GM12865 (cell line): ENCODE results near the gene GOLGA6L7.
"Not testable (repeated sequence)": the region's sequence is repeated elsewhere in the genome, so short reads cannot be mapped to it uniquely, and the experiment has no call there.

ENCODE experiments used
- DNase-seq: peaks from one replicate; pipeline ENCODE4 v3.0.0; 2010; ENCODE audit warnings: low read depth
- H3K4me3 ChIP-seq: 2 replicates; pipeline ENCODE4 v1.5.1; 2011; ENCODE audit warnings: mild to moderate bottlenecking, low read depth, low read length, control low read depth
- TF ChIP-seq, protein P1 (sequence below): IDR thresholded peaks from 2 replicates; pipeline ENCODE4 v1.5.1; 2011; ENCODE audit warnings: low read length, control low read depth, low read depth, inconsistent platforms; ENCODE audit not compliant: insufficient read depth; ENCODE audit errors: missing control alignments

GOLGA6L7 gene

GRCh38 chr15:28892789-28893610 lies 44.6 kb upstream of the GOLGA6L7 start:
- no peak for DNase-seq
- TF ChIP-seq, protein P1, sequence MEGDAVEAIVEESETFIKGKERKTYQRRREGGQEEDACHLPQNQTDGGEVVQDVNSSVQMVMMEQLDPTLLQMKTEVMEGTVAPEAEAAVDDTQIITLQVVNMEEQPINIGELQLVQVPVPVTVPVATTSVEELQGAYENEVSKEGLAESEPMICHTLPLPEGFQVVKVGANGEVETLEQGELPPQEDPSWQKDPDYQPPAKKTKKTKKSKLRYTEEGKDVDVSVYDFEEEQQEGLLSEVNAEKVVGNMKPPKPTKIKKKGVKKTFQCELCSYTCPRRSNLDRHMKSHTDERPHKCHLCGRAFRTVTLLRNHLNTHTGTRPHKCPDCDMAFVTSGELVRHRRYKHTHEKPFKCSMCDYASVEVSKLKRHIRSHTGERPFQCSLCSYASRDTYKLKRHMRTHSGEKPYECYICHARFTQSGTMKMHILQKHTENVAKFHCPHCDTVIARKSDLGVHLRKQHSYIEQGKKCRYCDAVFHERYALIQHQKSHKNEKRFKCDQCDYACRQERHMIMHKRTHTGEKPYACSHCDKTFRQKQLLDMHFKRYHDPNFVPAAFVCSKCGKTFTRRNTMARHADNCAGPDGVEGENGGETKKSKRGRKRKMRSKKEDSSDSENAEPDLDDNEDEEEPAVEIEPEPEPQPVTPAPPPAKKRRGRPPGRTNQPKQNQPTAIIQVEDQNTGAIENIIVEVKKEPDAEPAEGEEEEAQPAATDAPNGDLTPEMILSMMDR = no peak
- H3K4me3 ChIP-seq = no peak overlapping the region

- H3K4me3 ChIP-seq = no peak overlapping the region
- TF ChIP-seq, protein P1 = no peak
- no peak for DNase-seq
Measured at GRCh38 chr15:28891588-28891987, 43.1 kb upstream of the GOLGA6L7 start.

DNA sequence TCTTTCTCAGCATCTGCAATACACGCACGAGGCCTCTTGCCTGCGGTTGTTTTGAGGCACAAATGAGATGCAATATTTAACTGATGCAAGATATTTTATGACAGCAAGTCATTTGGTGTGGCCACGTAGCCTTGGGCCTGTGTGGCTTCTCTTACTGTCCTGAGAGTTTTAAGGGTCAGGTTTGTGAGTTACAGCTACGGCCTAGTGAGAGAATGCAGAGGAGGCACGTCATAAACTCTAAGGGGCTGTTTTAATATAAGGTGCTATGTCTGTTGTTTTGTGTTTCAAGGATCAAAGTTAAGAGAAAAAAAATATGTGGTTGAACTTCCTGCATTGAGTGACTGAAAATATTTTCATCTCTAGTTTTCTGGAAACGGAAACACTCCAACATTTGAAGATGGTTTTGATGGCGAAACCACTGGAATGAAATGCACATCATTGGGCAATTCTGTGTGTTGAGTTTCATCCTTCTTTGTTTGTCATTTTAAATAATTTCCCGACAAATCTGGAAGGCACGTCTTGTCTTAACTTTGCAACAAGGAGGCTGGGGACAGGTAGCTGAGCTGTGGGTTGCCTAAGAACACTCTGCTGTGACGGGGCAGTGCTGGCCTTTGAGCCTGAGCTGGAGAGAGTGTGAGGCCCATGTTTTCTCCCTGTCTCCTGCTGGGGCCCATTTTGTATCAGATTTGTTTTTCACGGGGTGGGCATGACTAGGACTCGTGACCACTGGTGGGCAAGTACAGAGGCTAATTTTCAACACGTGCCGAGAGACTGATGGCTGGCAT lies 42.5 kb upstream of the GOLGA6L7 start:
- no peak for DNase-seq
- no peak overlapping the region for H3K4me3 ChIP-seq

DNA sequence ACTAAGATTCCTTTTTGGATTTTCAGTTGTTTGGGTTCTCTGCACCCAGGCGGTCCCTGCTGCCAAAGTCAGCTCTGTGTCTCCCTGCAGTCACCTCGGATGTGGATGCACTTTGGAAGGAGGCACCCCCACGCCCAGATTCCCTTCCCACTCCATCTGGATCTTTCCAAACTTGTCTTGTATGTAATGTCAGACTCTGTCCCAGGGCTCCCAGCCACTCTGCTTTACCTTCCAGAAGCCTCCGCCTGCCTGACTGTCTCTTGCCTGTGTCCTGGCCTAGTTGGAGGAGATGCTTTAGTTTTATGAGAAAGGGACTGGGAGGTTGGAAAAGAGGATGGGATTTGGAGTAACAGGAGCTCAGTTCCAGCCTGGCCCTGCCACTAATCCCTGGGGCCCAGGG lies 41.8 kb upstream of the GOLGA6L7 start:
- not testable (repeated sequence) for H3K4me3 ChIP-seq, DNase-seq

More for the DNA sequence above, 42.5 kb upstream of the GOLGA6L7 start:
- TF ChIP-seq, protein P1 = no peak

- H3K4me3 ChIP-seq, DNase-seq: not testable (repeated sequence)
Measured at GRCh38 chr15:28889871-28890270, 41.4 kb upstream of the GOLGA6L7 start.

- no peak for DNase-seq
- H3K4me3 ChIP-seq = no peak overlapping the region
- TF ChIP-seq, protein P1 = no peak
Measured at GRCh38 chr15:28889346-28889745, 40.9 kb upstream of the GOLGA6L7 start.

DNA sequence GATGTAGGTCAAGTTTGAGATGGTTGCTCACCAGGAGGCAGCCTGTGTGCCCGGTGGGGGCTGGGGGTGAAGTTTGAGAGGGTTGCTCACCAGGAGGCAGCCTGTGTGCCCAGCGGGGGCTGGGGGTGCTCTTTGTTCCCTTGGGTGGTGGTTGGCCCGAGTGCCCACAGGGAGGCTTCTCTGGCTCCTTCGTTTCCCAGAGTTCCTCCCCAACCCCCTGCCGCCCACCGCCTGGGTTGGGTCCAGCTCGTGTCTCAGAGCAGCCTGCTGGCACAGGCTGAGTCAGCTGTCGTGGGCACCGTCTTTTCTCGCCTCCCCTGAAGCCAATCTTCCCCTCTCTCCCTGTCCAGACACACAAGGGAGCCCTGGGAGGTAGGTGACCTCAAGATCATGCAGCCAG lies 40.5 kb upstream of the GOLGA6L7 start:
- TF ChIP-seq, protein P1 = no peak
- no peak for DNase-seq
- H3K4me3 ChIP-seq = no peak overlapping the region
